AG09309 (cell line): ENCODE measurements around the gene KLHL1.

Experiments
- DNase-seq: peaks from one replicate; pipeline ENCODE4 v3.0.0-alpha.2; 2010; ENCODE audit warnings: low read depth
- H3K4me3 ChIP-seq: 2 replicates; pipeline ENCODE4 v1.5.1; 2011; ENCODE audit warnings: mild to moderate bottlenecking, low read depth, low read length, moderate library complexity; ENCODE audit not compliant: control insufficient read depth
- TF ChIP-seq, protein P1 (sequence below): IDR thresholded peaks from 2 replicates; pipeline ENCODE4 v1.5.1; 2011; ENCODE audit warnings: mild to moderate bottlenecking, low read depth, low read length, inconsistent platforms; ENCODE audit not compliant: insufficient read depth, control insufficient read depth; ENCODE audit errors: missing control alignments

KLHL1 gene

GRCh38 chr13:69706807-69707206, 401.4 kb downstream of the KLHL1 start:
- H3K4me3 ChIP-seq: no peak overlapping the region
- no peak for DNase-seq
- TF ChIP-seq, protein P1, sequence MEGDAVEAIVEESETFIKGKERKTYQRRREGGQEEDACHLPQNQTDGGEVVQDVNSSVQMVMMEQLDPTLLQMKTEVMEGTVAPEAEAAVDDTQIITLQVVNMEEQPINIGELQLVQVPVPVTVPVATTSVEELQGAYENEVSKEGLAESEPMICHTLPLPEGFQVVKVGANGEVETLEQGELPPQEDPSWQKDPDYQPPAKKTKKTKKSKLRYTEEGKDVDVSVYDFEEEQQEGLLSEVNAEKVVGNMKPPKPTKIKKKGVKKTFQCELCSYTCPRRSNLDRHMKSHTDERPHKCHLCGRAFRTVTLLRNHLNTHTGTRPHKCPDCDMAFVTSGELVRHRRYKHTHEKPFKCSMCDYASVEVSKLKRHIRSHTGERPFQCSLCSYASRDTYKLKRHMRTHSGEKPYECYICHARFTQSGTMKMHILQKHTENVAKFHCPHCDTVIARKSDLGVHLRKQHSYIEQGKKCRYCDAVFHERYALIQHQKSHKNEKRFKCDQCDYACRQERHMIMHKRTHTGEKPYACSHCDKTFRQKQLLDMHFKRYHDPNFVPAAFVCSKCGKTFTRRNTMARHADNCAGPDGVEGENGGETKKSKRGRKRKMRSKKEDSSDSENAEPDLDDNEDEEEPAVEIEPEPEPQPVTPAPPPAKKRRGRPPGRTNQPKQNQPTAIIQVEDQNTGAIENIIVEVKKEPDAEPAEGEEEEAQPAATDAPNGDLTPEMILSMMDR: no peak

GRCh38 chr13:69704311-69704710, 403.9 kb downstream of the KLHL1 start:
- TF ChIP-seq, protein P1: no peak
- H3K4me3 ChIP-seq: no peak overlapping the region
- no peak for DNase-seq

DNA sequence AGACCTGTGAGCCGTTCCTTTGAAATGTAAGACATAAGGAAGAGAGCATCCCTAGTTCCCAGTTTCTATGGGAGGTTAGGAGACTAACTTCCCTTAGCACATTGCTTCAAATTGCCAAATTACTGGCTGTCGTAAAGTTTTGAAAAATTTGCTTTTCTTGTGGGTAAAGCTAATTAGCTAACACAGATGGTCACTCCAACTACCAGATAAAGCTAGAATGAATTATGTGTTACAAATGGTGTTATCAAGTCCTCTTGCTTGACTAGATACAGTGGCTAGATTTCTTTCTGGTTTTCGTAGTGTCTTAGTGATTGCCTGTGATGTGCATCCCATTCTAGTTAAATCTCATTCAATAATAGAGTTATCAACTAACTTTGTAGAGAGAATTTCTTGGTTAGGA, 417.3 kb downstream of the KLHL1 start:
- no peak overlapping the region for H3K4me3 ChIP-seq
- TF ChIP-seq, protein P1: no peak
- DNase-seq: no peak

DNA sequence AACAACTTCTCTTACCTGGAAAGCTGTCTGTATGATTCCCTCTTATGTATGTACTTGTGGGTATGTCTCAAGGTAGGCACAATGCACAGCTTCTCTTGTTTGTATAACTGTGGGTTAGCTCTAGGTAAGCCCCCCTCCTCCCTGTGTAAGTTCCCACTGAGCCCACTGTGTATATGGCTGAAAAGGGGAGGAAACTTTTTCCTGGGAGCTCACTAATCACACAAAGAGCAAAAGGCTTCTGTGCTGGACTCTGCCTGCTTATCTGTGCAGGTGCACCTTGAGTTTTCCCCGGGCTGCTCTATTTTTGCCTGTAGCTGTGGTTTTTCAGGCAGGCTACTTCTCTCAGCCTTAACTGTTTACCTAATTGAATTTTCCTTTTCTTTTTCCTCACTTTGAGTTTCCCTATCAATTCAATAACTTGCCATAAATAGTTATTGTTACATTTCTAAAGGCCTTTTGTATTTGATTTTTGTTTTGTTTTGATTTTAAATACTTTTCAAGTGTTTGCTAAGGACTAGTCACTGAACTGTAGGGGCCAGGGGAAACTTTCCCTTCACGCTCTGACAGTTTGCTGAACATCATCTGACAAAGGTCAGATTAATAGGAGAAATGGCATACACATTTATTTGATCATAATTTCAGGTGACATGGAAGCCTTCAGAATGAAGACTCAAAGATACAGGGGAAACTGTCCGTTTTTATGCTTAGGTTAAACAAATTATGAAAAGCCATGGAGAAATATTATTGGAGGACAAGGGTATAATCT, 424.1 kb downstream of the KLHL1 start:
- no peak overlapping the region for H3K4me3 ChIP-seq
- no peak for DNase-seq
- TF ChIP-seq, protein P1: no peak

DNA sequence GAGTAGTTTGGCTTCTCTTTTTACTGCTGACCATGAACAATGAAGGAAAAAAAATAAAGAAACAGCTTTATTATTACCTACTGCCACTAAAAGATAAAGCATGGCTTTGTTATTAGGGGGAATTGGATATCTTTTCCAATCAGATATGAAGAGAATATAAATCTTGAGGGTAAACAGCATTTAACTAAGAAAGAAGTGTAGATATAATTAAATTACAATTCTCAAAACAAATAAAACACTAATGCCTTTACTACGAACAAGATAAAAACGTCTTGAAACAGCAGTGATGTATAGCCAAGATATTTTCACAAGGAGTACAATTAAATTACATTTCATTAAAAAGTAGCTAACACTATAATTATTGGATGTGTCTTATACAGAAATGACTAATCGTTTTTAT, 426.5 kb downstream of the KLHL1 start:
- TF ChIP-seq, protein P1: no peak
- DNase-seq: no peak
- no peak overlapping the region for H3K4me3 ChIP-seq

DNA sequence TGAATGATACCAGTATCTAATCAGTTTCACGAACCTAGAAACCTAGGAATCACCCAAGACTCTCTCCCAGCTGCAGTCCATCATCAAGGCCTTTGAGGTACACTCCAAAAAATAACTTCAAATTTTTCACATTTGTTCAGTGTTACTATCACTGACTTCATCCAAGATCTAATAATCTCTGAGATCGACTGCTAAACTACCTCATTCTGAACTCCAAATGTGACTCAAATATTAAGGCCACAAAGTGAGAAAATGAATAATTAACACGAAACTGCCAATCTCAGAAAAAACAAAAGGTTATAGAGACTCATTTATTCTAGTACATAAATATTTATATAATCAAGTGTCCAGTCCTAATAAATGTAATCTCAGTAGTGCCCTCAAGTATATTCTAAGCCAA, 430.9 kb downstream of the KLHL1 start:
- TF ChIP-seq, protein P1: no peak
- no peak for DNase-seq
- no peak overlapping the region for H3K4me3 ChIP-seq

- TF ChIP-seq, protein P1: no peak
- H3K4me3 ChIP-seq: no peak overlapping the region
- DNase-seq: no peak
Measured at GRCh38 chr13:69676286-69676685, 432.0 kb downstream of the KLHL1 start.
